HG02840 (cell line): ENCODE results near the gene EMILIN1.
A peak's percentile ranks its signal among the peaks of the same experiment; 100 is the strongest.
"Not testable (repeated sequence)": the region's sequence is repeated elsewhere in the genome, so short reads cannot be mapped to it uniquely, and the experiment has no call there.

Source experiments
- ATAC-seq: cut with Tn5 transposase; IDR thresholded peaks from one replicate; pipeline ENCODE4 v1.9.1; 2021; ENCODE audit warnings: mild to moderate bottlenecking, moderate library complexity, moderate number of reproducible peaks; ENCODE audit not compliant: unreplicated experiment, low FRiP score

EMILIN1 gene

GRCh38 chr2:27118525-27119329 lies 40.3 kb downstream of the EMILIN1 start, which contains the start of gene CGREF1:
Gene CGREF1 (minus strand): TSS chr2:27119128. CDS start chr2:27104366, 14,762 bp downstream.
- ATAC-seq: no peak

DNA sequence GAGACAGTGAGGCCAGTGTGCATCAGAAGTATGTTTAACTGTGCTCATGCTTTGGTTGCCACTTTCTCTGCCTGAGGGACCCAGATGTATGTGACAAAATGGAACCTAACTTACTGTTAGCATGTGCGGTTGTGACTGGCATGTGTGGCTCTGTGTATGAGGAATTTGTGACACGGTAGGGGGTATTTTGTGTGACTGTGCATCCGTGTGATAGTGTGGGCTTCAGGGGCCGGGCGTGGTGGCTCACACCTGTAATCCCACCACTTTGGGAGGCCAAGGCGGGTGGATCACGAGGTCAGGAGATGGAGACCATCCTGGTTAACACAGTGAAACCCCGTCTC lies 40.9 kb downstream of the EMILIN1 start:
- ATAC-seq: not testable (repeated sequence)

DNA sequence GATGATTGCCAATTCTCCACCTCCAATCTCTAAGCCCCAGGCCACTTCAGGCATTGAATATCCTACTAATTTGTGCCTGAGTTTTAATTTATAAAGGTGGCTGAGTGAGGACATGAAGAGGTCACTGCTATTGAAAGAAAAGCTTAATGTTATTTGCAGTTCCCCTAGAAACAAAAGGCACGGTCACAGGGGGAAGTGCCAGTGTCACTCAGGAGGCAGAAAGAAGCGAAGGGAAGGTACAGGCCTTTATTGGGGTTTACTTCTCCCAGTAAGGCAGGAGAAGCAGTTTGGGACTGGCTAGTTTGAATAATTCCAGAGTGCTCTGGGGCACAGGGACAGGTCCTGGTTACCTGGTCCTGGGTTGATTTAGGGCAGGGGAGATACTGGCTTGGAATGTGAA lies 43.5 kb downstream of the EMILIN1 start:
- no peak for ATAC-seq

DNA sequence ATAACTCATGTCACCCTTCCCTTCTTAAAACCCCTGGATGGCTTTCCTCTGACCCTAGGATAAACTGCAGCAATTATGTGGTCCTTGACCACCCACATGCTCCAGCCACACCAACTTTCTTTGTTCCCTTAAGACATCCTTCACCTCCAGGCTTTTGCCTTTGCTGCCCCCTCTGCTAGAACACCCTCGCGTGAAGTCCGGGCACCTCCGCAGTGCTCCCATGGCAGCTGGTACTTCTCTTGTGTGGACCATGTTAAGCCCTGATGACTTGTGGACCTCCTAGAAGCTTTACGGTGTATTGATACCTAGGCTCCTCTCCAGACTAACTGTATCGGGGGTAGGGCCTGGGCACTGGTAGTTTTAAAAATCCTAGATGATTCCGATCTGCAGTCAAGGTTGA lies 44.4 kb downstream of the EMILIN1 start:
- no peak for ATAC-seq

GRCh38 chr2:27123302-27124150 lies 45.1 kb downstream of the EMILIN1 start, which contains the start of gene ABHD1:
Gene ABHD1 (plus strand): TSS chr2:27123815. CDS start chr2:27123949, 134 bp downstream.
- ATAC-seq: no peak

DNA sequence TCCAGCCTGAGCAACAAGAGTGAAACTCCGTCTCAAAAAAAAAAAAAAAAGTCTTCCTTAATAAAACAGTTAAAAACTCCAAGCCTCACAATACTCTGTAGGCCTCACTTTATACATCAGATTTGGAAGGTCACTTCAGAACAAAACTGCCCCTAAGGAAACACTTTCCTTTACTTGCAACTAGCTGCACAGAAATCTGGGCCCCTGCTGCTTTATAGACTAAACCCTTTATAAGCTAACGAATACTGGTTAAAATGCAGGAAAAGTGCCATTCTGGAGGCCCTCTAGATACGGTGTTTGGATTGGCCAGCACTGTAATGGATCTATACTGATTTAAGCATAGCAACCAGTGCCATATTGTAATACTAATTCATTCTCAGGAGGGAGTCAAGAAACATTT lies 46.7 kb downstream of the EMILIN1 start:
- no peak for ATAC-seq

DNA sequence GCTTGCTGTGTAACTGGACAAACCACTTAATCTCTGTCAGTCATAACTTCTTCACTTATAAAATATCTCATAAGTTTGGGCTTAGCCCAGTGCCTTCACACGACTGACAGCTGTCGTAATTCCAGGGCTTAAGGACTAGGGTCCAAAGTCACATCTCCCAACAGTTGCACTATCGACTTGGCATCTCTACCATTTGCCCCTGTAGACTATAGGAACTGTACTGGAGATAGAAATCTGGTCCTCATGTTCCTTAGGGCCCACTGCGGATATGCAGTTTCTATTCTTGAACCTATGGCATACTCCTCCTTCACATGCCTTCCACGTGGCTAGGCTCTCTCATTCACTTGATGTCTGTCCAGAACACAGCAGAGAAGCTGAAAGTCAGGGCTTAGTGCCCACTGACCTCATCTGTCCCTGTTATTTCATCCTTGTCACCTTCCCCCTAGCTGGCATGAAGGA lies 47.9 kb downstream of the EMILIN1 start:
- ATAC-seq: no peak

DNA sequence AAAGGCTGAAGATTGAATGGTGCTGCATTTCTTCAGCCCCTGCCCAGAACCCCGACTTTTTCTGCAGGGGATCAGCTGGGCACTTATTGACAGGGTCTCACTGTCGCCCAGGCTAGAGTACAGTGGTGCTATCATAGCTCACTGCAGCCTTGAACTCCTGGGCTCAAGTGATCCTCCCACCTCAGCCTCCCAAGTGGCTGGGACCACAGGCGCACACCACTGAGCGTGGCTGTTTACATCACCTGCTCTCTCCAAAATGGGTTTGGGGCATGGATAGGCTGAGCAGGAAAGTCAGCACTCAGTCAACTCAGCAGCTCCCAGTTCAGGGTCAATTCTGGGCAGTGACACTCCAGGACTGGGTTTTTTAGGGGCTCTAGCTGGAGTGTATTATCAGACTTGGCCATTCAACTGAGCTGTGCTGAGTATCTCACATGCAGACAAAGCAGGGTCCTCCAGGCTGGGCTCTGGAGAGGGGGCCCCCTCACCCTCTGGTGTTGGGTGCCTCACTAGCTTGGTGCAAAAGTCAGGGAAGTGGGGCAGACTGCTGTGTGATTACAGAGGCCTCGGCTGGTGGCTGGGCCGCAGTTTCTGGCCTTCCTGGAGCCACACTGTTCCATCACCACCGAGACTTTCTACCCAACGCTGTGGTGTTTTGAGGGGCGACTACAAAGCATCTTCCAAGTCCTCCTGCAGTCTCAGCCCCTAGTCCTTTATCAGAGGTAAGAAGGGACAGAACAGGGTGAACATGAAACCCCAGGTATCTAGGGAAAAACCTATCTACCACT lies 49.7 kb downstream of the EMILIN1 start:
- no peak for ATAC-seq

GRCh38 chr2:27128668-27129571 lies 50.5 kb downstream of the EMILIN1 start:
- ATAC-seq: no peak

DNA sequence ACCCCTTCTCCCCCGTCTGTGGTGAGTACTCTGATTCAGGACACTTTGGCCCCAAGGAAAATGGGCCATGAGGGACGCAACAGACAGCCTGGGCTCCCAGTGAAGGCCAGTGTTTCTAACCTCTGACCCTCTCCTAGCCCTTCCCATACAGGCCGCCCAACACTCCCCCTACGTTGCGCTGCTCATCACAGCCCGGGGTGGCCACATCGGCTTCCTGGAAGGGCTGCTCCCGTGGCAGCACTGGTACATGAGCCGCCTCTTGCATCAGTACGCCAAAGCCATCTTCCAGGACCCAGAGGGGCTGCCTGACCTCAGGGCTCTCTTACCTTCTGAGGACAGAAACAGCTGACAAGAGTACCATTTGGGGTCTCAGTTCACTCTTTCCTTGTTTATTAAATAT lies 52.0 kb downstream of the EMILIN1 start:
- ATAC-seq: no peak

- no peak for ATAC-seq
Observed at GRCh38 chr2:27131429-27131828, 53.0 kb downstream of the EMILIN1 start.

- no peak for ATAC-seq
Observed at GRCh38 chr2:27133195-27133875, 54.9 kb downstream of the EMILIN1 start.

DNA sequence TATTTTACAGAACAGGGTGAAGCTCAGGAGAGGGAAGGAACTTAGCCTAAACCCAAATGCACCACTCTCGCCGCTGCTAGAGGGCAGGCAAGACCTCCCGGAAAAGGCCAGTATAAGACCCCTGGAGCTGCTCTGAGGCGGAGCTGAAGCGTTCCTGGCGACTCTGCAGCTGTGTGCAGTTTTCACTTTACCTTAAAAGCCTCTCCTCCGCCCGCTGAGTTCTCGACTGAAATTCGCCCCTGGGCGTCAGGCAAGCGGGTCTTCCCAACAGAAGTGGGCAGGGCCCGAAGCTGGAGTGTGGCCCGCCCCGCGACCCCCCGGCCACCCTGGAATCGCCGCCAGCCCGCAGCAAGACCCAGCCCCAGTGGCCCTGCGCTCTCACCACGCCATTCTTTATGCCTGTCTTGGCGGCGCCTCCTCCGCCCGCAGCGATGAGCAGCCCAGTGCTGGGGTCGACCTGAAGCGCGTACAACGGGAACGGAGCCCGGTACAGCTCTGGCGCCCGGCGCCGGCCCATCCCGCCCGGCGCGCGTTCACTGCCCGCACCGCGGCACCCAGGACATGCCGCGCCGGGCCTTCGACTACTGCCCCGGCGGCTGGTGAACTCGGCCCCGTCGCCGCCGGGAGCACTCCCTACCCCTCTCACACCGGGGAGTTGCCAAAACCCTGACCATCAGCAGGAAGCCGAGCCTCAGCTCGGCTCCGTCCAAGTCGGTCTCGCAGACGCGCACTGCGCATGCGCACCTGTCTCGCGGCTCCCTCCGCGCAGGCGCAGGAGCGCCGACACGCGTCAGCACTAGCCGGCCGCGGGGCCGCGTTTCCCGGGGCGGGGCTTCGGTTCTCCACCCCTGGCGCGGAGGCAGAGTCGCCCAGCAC lies 55.7 kb downstream of the EMILIN1 start, which contains the start of gene PREB:
PREB (minus strand) TSS at position 732 of the 876 bp plus-strand sequence; CDS start at position 517, 215 bp downstream.
- peak; percentile 86 for ATAC-seq

- ATAC-seq: no peak
Observed at GRCh38 chr2:27134781-27135477, 56.5 kb downstream of the EMILIN1 start.

- ATAC-seq: no peak
Observed at GRCh38 chr2:27135478-27135955, 57.1 kb downstream of the EMILIN1 start.
